Aorta (tissue), 5 donors: ENCODE data around the gene CELSR1. TPM values are rescaled to one million over a fixed set of nuclear protein-coding genes. Genes with fewer than 3 reads are reported as not detected.

Experiments
- ATAC-seq: fragments of 200-7000 bp; cut with Tn5 transposase; one replicate; pipeline ENCODE4 v1.9.1; 2022; ENCODE audit warnings: moderate library complexity; ENCODE audit not compliant: low FRiP score
- DNase-seq, 2 donors: peaks; one replicate each; pipeline ENCODE4 v3.0.0-alpha.2; 2020
- H3K27ac ChIP-seq, 2 donors: one replicate each; pipeline ENCODE4 v1.5.1; 2013; ENCODE audit warnings: low read length in 2 of 2, mild to moderate bottlenecking in 2 of 2, moderate library complexity in 2 of 2, control low read depth in 1 of 2, inconsistent platforms in 1 of 2, low read depth in 1 of 2
- H3K27me3 ChIP-seq, 2 donors: one replicate each; pipeline ENCODE4 v1.6.1; 2013; ENCODE audit warnings: control low read depth in 1 of 2, low read length in 1 of 2, mild to moderate bottlenecking in 1 of 2, moderate library complexity in 1 of 2; ENCODE audit not compliant: insufficient read depth in 2 of 2, control insufficient read depth in 1 of 2
- H3K36me3 ChIP-seq, 2 donors: one replicate each; pipeline ENCODE4 v1.6.1; 2013; ENCODE audit warnings: control low read depth in 1 of 2, low read length in 1 of 2, mild to moderate bottlenecking in 1 of 2; ENCODE audit not compliant: insufficient read depth in 2 of 2, control insufficient read depth in 1 of 2
- H3K4me1 ChIP-seq, 2 donors: one replicate each; pipeline ENCODE4 v1.6.1; 2013; ENCODE audit warnings: low read length in 2 of 2, control low read depth in 1 of 2, mild to moderate bottlenecking in 1 of 2, moderate library complexity in 1 of 2; ENCODE audit not compliant: insufficient read depth in 2 of 2, control insufficient read depth in 1 of 2
- H3K4me3 ChIP-seq, 2 donors: one replicate each; pipeline ENCODE4 v1.5.1; 2013; ENCODE audit warnings: low read length in 2 of 2, control low read depth in 1 of 2, mild to moderate bottlenecking in 1 of 2
- H3K9me3 ChIP-seq: one replicate; pipeline ENCODE4 v1.6.1; 2013; ENCODE audit warnings: mild to moderate bottlenecking, low read length; ENCODE audit not compliant: control insufficient read depth
- WGBS, 2 donors: extraction: QIAGEN DNeasy Blood & Tissue Kit; methylation state at CpG; one replicate each; pipeline ENCODE4 v1.1.7; 2013; 5-methylcytosine and 5-hydroxymethylcytosine counted together
- intact Hi-C, 2 donors: fragments of 100-400 bp; cut with DNase I; formaldehyde crosslinking; loops; one replicate each; pipeline versions ENCODE4 v1.14.2 to v1.15.0; 2022
- polyA plus RNA-seq, 2 donors: library from polyadenylated mRNA; stranded (reverse); fragments of 200-250 nt; gene quantifications; one replicate each; pipeline ENCODE4 v1.2.3, GENCODE V29; 2013
- total RNA-seq, 2 donors: library from RNA; stranded (reverse); fragmentation: NEBNext Ultra II Directional; extraction: Animal tissue kit (Norgen Biotek cat#: 25700); gene quantifications; one replicate each; pipeline ENCODE4 v1.2.1, GENCODE V29; 2021
- donor health status: healthy with polysubstance abuse.
- donor health status: Bipolar disorder and iron deficiency.
- donor health status: DM: no; HTN: no; CAD: no.
- donor health status: DM: no; HTN: no; CAD: no.
- donor health status: DM: yes; HTN: yes; CAD: no.

Gene CELSR1
- total and polyA plus RNA-seq, 4 donors = 0.15 to 3.0 (median 1.3) TPM

GRCh38 chr22:46360891-46361290 lies 176.5 kb downstream of the CELSR1 start:
- DNase-seq (peak; percentile 29 to 43), ATAC-seq (no peak)
- H3K4me3 ChIP-seq = no peak overlapping the region
- 92 to 93% methylated on average over 10 of the region's 10 CpGs for WGBS, 2 donors
- H3K36me3 ChIP-seq = no peaks in the 10 kb centered on the region
- intact Hi-C loops = no loop called here
- H3K9me3 ChIP-seq = peaks cover 1% of the 10 kb centered on the region
- no peaks in the 10 kb centered on the region for H3K27me3 ChIP-seq
- no peak overlapping the region for H3K27ac ChIP-seq
- H3K4me1 ChIP-seq = no peaks in the 10 kb centered on the region

GRCh38 chr22:46360097-46360496 lies 177.3 kb downstream of the CELSR1 start:
- 83 to 89% methylated on average over 5 of the region's 5 CpGs for WGBS, 2 donors
- peaks cover 1% of the 10 kb centered on the region for H3K9me3 ChIP-seq
- H3K27me3 ChIP-seq = no peaks in the 10 kb centered on the region
- H3K36me3 ChIP-seq = no peaks in the 10 kb centered on the region
- DNase-seq = peak; percentile 6 to 37
- intact Hi-C loops = no loop called here
- no peaks in the 10 kb centered on the region for H3K4me1 ChIP-seq
- no peak overlapping the region for H3K4me3 ChIP-seq
- ATAC-seq = no peak
- H3K27ac ChIP-seq = no peak overlapping the region

- H3K4me1 ChIP-seq = no peaks in the 10 kb centered on the region
- no peaks in the 10 kb centered on the region for H3K27me3 ChIP-seq
- H3K4me3 ChIP-seq = no peak overlapping the region
- peaks cover 1% of the 10 kb centered on the region for H3K9me3 ChIP-seq
- no peaks in the 10 kb centered on the region for H3K36me3 ChIP-seq
- intact Hi-C loops = loop anchor here in 1 of 2 donors (10.0 kb wide), 1 partner anchor 185 kb away; no protein-coding TSS in a partner anchor
- ATAC-seq = no peak
- peak; percentile 26 to 69 for DNase-seq
- no peak overlapping the region for H3K27ac ChIP-seq
- 89 to 91% methylated on average over 14 of the region's 14 CpGs for WGBS, 2 donors
Observed at GRCh38 chr22:46359362-46359761, 178.1 kb downstream of the CELSR1 start.

- intact Hi-C loops = loop anchor here in 1 of 2 donors (10.0 kb wide), 1 partner anchor 186 kb away; no protein-coding TSS in a partner anchor
Observed at GRCh38 chr22:46358766-46359165, 178.7 kb downstream of the CELSR1 start.

GRCh38 chr22:46357711-46358520 lies 179.5 kb downstream of the CELSR1 start:
- ATAC-seq (no peak), DNase-seq (peak; percentile 35 to 57)
- 78% methylated on average over 17 to 19 of the region's 19 CpGs for WGBS, 2 donors

More at GRCh38 chr22:46358766-46359165, 178.7 kb downstream of the CELSR1 start:
- H3K9me3 ChIP-seq = peaks cover 1% of the 10 kb centered on the region
- ATAC-seq = no peak
- no peaks in the 10 kb centered on the region for H3K36me3 ChIP-seq
- 92 to 93% methylated on average over 6 of the region's 6 CpGs for WGBS, 2 donors
- no peak overlapping the region for H3K4me3 ChIP-seq
- H3K4me1 ChIP-seq = no peaks in the 10 kb centered on the region
- H3K27me3 ChIP-seq = no peaks in the 10 kb centered on the region
- DNase-seq = peak; percentile 42 to 46
- H3K27ac ChIP-seq = no peak overlapping the region

GRCh38 chr22:46356496-46357480 lies 180.6 kb downstream of the CELSR1 start:
- H3K36me3 ChIP-seq = peaks cover 0 to 4% of the 10 kb centered on the region in 2 donors
- H3K9me3 ChIP-seq = peaks cover 1% of the 10 kb centered on the region
- H3K27ac ChIP-seq = no peak overlapping the region
- DNase-seq (peak; percentile 35 to 67), ATAC-seq (no peak)
- no peaks in the 10 kb centered on the region for H3K27me3 ChIP-seq
- intact Hi-C loops = loop anchor here in 1 of 2 donors (10.0 kb wide), 1 partner anchor 188 kb away; no protein-coding TSS in a partner anchor
- no peaks in the 10 kb centered on the region for H3K4me1 ChIP-seq
- no peak overlapping the region for H3K4me3 ChIP-seq
- 87 to 92% methylated on average over 23 of the region's 23 CpGs for WGBS, 2 donors

More at GRCh38 chr22:46357711-46358520, 179.5 kb downstream of the CELSR1 start:
- Histone ChIP-seq H3K9me3 (peaks cover 1% of the 10 kb centered on the region), H3K4me3 (no peak overlapping the region), H3K36me3 (peaks cover 0 to 1% of the 10 kb centered on the region in 2 donors), H3K27ac (no peak overlapping the region), H3K4me1 (no peaks in the 10 kb centered on the region), H3K27me3 (no peaks in the 10 kb centered on the region)
- intact Hi-C loops = loop anchor here in 1 of 2 donors (10.0 kb wide), 1 partner anchor 187 kb away; no protein-coding TSS in a partner anchor

- DNase-seq (peak; percentile 38 to 73), ATAC-seq (no peak)
- no peak overlapping the region for H3K27ac ChIP-seq
- H3K4me1 ChIP-seq = no peaks in the 10 kb centered on the region
- no peaks in the 10 kb centered on the region for H3K27me3 ChIP-seq
- peaks cover 1% of the 10 kb centered on the region for H3K9me3 ChIP-seq
- peaks cover 0 to 8% of the 10 kb centered on the region in 2 donors for H3K36me3 ChIP-seq
- WGBS, 2 donors = 83 to 86% methylated on average over 12 of the region's 12 CpGs
- intact Hi-C loops = loop anchor here in 1 of 2 donors (10.0 kb wide), 1 partner anchor 189 kb away; no protein-coding TSS in a partner anchor
- no peak overlapping the region for H3K4me3 ChIP-seq
Observed at GRCh38 chr22:46355996-46356471, 181.4 kb downstream of the CELSR1 start.

- Histone ChIP-seq H3K27me3 (no peaks in the 10 kb centered on the region), H3K9me3 (peaks cover 1% of the 10 kb centered on the region), H3K4me1 (no peaks in the 10 kb centered on the region), H3K27ac (no peak overlapping the region), H3K4me3 (no peak overlapping the region), H3K36me3 (peaks cover 0 to 8% of the 10 kb centered on the region in 2 donors)
- WGBS, 2 donors = 45 to 49% methylated on average over 22 of the region's 22 CpGs
- intact Hi-C loops = loop anchor here in 1 of 2 donors (10.0 kb wide), 1 partner anchor 189 kb away; no protein-coding TSS in a partner anchor
- peak; percentile 65 to 86 for DNase-seq
- no peak for ATAC-seq
Observed at GRCh38 chr22:46355369-46355995, 181.9 kb downstream of the CELSR1 start.
